T-helper 2 cell treated with Interferon-gamma antibody and Interleukin-4, amounts not matched to agents 5 μg/mL and 100 μg/mL, for 36 hours (primary cell): ENCODE data around the gene PCDHGB1.
"Not testable (repeated sequence)": the region's sequence is repeated elsewhere in the genome, so short reads cannot be mapped to it uniquely, and the experiment has no call there.

Source experiments
- DNase-seq: peaks from one replicate; pipeline ENCODE4 v3.0.0; 2021; ENCODE audit warnings: low spot score
- H3K27ac Mint-ChIP-seq: one replicate; pipeline ENCODE4 v1.8.0; 2021; ENCODE audit warnings: mild to moderate bottlenecking, mixed read lengths
- H3K27me3 Mint-ChIP-seq: one replicate; pipeline ENCODE4 v1.8.0; 2021; ENCODE audit warnings: low read depth, mixed read lengths
- H3K36me3 Mint-ChIP-seq: one replicate; pipeline ENCODE4 v1.8.0; 2021; ENCODE audit warnings: low read depth, mixed read lengths
- H3K4me1 Mint-ChIP-seq: one replicate; pipeline ENCODE4 v1.8.0; 2021; ENCODE audit warnings: low read depth, mixed read lengths
- H3K4me3 Mint-ChIP-seq: one replicate; pipeline ENCODE4 v1.8.0; 2022; ENCODE audit warnings: mild to moderate bottlenecking, moderate library complexity, mixed read lengths
- H3K9me3 Mint-ChIP-seq: one replicate; pipeline ENCODE4 v1.8.0; 2021; ENCODE audit warnings: mixed read lengths

PCDHGB1 gene

GRCh38 chr5:141384471-141385267 lies 34.8 kb downstream of the PCDHGB1 start:
- Mint-ChIP-seq H3K27ac (no peak overlapping the region), H3K4me3 (no peak overlapping the region), H3K27me3 (peaks cover 26% of the 10 kb centered on the region), H3K36me3 (no peaks in the 10 kb centered on the region), H3K4me1 (no peaks in the 10 kb centered on the region), H3K9me3 (peaks cover 28% of the 10 kb centered on the region)
- DNase-seq: no peak

- not testable (repeated sequence) for H3K27ac Mint-ChIP-seq, H3K4me1 Mint-ChIP-seq, DNase-seq, H3K36me3 Mint-ChIP-seq
- peak within 1 kb of the TSS; percentile 36 for H3K4me3 Mint-ChIP-seq
- H3K27me3 Mint-ChIP-seq: peaks cover 23% of the 10 kb centered on the region
- H3K9me3 Mint-ChIP-seq: peaks cover 39% of the 10 kb centered on the region
Measured at GRCh38 chr5:141387557-141388311, 37.8 kb downstream of the PCDHGB1 start, which contains the start of gene PCDHGB4. PCDHGB4 (plus strand) TSS chr5:141387698; CDS start chr5:141387885, 187 bp downstream.

- Mint-ChIP-seq H3K9me3 (peaks cover 36% of the 10 kb centered on the region), H3K27me3 (peaks cover 27% of the 10 kb centered on the region), H3K4me3 (no peak overlapping the region), H3K27ac (no peak overlapping the region), H3K4me1 (no peaks in the 10 kb centered on the region), H3K36me3 (no peaks in the 10 kb centered on the region)
- DNase-seq: no peak
Measured at GRCh38 chr5:141388661-141389060, 38.8 kb downstream of the PCDHGB1 start.

DNA sequence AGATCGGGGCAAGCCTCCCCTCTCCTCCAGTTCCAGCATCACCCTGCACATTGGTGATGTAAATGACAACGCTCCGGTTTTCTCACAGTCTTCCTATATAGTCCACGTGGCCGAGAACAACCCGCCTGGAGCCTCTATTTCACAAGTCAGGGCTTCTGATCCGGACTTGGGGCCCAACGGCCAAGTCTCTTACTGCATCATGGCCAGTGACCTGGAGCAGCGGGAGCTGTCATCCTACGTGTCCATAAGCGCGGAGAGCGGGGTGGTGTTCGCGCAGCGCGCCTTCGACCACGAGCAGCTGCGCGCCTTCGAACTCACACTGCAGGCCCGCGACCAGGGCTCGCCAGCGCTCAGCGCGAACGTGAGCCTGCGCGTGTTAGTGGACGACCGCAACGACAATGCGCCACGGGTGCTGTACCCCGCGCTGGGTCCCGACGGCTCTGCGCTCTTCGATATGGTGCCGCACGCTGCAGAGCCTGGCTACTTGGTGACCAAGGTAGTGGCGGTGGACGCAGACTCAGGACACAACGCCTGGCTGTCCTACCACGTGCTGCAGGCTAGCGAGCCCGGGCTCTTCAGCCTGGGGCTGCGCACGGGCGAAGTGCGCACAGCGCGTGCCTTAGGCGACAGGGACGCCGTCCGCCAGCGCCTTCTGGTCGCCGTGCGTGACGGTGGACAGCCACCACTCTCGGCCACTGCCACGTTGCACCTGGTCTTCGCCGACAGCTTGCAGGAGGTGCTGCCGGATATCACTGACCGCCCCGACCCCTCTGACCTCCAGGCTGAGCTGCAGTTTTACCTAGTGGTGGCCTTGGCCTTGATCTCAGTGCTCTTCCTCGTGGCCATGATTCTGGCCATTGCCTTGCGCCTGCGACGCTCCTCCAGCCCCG lies 39.5 kb downstream of the PCDHGB1 start:
- Mint-ChIP-seq H3K27ac (no peak overlapping the region), H3K27me3 (peaks cover 24% of the 10 kb centered on the region), H3K36me3 (no peaks in the 10 kb centered on the region), H3K9me3 (peaks cover 36% of the 10 kb centered on the region), H3K4me3 (no peak overlapping the region), H3K4me1 (no peaks in the 10 kb centered on the region)
- DNase-seq: no peak

DNA sequence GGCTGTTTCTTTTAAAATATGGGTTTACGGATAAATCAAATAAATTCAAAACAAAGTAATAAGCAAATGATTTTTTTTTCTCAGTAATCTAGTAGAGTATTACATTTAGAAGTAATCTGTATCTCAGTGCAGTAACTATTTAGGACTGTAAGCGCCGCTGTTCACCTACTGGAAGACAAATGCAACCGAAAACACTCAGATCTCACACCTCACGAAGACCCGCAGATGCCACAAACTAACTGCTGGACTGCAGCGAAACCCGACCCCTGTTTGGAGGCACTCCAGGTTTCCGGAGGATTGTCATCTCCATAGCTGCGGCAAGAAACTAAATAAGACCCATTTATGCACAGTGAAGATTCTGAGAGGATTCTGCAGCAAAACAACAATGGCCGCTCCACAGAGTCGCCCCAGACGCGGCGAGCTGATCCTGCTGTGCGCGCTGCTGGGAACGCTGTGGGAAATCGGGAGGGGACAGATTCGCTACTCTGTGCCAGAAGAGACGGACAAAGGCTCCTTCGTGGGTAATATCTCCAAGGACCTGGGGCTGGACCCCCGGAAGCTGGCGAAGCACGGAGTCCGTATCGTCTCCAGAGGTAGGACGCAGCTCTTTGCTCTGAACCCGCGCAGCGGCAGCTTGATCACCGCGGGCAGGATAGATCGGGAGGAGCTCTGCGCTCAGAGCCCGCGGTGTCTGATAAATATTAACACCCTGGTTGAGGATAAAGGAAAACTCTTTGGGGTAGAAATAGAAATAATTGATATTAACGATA lies 42.7 kb downstream of the PCDHGB1 start, which contains the start of gene PCDHGA8:
TSS of gene PCDHGA8 (plus strand) at position 205 of the 770 bp plus-strand sequence. CDS start at position 386, 181 bp downstream.
- H3K4me1 Mint-ChIP-seq: no peaks in the 10 kb centered on the region
- peaks cover 21% of the 10 kb centered on the region for H3K27me3 Mint-ChIP-seq
- H3K27ac Mint-ChIP-seq: no peak within 1 kb of the TSS
- no peak within 1 kb of the TSS for H3K4me3 Mint-ChIP-seq
- H3K9me3 Mint-ChIP-seq: peaks cover 37% of the 10 kb centered on the region
- DNase-seq: no peak
- H3K36me3 Mint-ChIP-seq: no peaks in the 10 kb centered on the region

DNA sequence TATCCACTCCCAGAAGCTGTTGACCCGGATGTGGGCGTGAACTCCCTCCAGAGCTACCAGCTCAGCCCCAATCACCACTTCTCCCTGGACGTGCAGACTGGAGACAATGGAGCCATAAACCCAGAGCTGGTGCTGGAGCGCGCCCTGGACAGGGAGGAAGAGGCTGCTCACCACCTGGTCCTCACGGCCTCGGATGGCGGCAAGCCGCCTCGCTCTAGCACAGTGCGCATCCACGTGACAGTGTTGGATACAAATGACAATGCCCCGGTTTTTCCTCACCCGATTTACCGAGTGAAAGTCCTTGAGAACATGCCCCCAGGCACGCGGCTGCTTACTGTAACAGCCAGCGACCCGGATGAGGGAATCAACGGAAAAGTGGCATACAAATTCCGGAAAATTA lies 43.4 kb downstream of the PCDHGB1 start:
- Mint-ChIP-seq H3K9me3 (peaks cover 36% of the 10 kb centered on the region), H3K36me3 (no peaks in the 10 kb centered on the region), H3K4me1 (no peaks in the 10 kb centered on the region), H3K4me3 (no peak overlapping the region), H3K27ac (no peak overlapping the region), H3K27me3 (peaks cover 21% of the 10 kb centered on the region)
- no peak for DNase-seq

DNA sequence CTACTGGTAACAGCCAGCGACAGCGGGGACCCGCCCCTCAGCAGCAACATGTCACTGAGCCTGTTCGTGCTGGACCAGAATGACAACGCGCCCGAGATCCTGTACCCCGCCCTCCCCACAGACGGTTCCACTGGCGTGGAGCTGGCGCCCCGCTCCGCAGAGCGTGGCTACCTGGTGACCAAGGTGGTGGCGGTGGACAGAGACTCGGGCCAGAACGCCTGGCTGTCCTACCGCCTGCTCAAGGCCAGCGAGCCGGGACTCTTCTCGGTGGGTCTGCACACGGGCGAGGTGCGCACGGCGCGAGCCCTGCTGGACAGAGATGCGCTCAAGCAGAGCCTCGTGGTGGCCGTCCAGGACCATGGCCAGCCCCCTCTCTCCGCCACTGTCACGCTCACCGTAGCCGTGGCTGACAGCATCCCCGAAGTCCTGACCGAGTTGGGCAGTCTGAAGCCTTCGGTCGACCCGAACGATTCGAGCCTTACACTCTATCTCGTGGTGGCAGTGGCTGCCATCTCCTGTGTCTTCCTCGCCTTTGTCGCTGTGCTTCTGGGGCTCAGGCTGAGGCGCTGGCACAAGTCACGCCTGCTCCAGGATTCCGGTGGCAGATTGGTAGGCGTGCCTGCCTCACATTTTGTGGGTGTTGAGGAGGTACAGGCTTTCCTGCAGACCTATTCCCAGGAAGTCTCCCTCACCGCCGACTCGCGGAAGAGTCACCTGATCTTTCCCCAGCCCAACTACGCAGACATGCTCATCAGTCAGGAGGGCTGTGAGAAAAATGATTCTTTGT lies 44.7 kb downstream of the PCDHGB1 start:
- DNase-seq, H3K36me3 Mint-ChIP-seq, H3K4me3 Mint-ChIP-seq, H3K27ac Mint-ChIP-seq, H3K4me1 Mint-ChIP-seq: not testable (repeated sequence)
- H3K9me3 Mint-ChIP-seq: peaks cover 34% of the 10 kb centered on the region
- H3K27me3 Mint-ChIP-seq: peaks cover 27% of the 10 kb centered on the region

GRCh38 chr5:141397756-141398551 lies 48.1 kb downstream of the PCDHGB1 start, which contains the start of gene PCDHGB5:
PCDHGB5 (plus strand) TSS chr5:141397947; CDS start chr5:141398128, 181 bp downstream.
- not testable (repeated sequence) for H3K4me1 Mint-ChIP-seq, DNase-seq, H3K36me3 Mint-ChIP-seq, H3K27ac Mint-ChIP-seq
- Mint-ChIP-seq H3K9me3 (peaks cover 30% of the 10 kb centered on the region), H3K27me3 (peaks cover 34% of the 10 kb centered on the region), H3K4me3 (peak within 1 kb of the TSS; percentile 63)

DNA sequence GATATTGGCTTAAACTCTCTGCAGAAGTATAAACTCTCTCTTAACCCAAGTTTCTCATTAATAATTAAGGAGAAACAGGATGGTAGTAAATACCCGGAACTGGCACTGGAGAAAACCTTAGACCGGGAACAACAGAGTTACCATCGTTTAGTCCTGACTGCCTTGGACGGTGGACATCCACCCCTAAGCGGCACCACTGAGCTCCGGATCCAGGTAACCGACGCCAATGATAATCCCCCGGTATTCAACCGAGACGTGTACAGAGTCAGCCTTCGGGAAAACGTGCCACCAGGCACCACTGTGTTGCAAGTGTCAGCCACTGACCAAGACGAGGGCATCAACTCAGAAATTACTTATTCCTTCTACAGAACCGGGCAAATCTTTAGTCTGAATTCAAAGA lies 48.7 kb downstream of the PCDHGB1 start:
- H3K4me3 Mint-ChIP-seq: peak overlapping the region; percentile 14
- H3K27ac Mint-ChIP-seq: no peak overlapping the region
- H3K9me3 Mint-ChIP-seq: peaks cover 26% of the 10 kb centered on the region
- DNase-seq: no peak
- H3K27me3 Mint-ChIP-seq: peaks cover 35% of the 10 kb centered on the region
- H3K4me1 Mint-ChIP-seq: no peaks in the 10 kb centered on the region
- H3K36me3 Mint-ChIP-seq: no peaks in the 10 kb centered on the region

DNA sequence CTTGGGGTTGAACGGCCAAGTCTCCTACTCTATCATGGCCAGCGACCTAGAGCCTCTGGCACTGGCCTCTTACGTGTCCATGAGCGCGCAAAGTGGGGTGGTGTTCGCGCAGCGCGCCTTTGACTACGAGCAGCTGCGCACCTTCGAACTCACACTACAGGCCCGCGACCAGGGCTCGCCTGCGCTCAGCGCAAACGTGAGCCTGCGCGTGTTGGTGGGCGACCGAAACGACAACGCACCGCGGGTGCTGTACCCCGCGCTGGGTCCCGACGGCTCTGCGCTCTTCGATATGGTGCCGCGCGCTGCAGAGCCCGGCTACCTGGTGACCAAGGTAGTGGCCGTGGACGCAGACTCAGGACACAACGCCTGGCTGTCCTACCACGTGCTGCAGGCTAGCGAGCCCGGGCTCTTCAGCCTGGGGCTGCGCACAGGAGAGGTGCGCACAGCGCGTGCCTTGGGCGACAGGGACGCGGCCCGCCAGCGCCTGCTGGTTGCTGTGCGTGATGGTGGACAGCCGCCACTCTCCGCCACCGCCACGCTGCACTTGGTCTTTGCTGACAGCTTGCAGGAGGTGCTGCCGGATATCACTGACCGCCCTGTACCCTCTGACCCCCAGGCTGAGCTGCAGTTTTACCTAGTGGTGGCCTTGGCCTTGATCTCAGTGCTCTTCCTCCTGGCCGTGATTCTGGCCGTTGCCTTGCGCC lies 49.8 kb downstream of the PCDHGB1 start:
- Mint-ChIP-seq H3K36me3 (no peaks in the 10 kb centered on the region), H3K4me1 (no peaks in the 10 kb centered on the region), H3K4me3 (no peak overlapping the region), H3K9me3 (peaks cover 19% of the 10 kb centered on the region), H3K27me3 (peaks cover 38% of the 10 kb centered on the region), H3K27ac (peak overlapping the region; percentile 64)
- no peak for DNase-seq
